Mesenteric fat pad (tissue), 1 donor: ENCODE measurements around the gene ARR3. TPM values are rescaled to one million over a fixed set of nuclear protein-coding genes. Genes with fewer than 3 reads are reported as not detected.
"Not testable (repeated sequence)": the region's sequence is repeated elsewhere in the genome, so short reads cannot be mapped to it uniquely, and the experiment has no call there.

Source experiments
- DNase-seq: peaks from one replicate; pipeline ENCODE4 v3.0.0-alpha.2; 2020; ENCODE audit warnings: low spot score
- total RNA-seq: library from RNA; stranded (reverse); fragmentation: NEBNext Ultra II Directional; extraction: Animal tissue kit (Norgen Biotek cat#: 25700); gene quantifications from one replicate; pipeline ENCODE4 v1.2.1, GENCODE V29; 2021
- donor health status: DM: yes; HTN: yes; CAD: no.

Gene ARR3
- total RNA-seq, 1 donor from 2014 or later, result not detected

DNA sequence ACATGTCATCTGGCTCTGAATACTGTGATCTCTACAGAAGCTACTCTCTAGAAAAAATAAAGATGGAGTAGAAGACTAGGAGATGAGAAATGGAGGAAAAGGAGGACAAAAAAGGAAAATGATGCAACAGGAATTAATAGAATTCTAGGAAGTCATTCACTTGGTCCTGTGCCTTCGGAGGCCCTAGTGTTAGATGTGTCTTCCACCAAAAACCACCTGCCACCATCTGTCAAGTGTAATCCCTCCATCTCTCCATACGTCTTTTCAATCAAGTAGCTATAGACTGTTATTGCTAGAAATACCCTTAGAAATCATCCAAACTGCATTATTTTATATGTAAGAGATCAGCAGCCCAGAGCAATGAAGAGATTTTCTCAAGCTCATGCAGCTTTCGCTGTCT is 10.9 kb downstream of the ARR3 start:
- no peak for DNase-seq

DNA sequence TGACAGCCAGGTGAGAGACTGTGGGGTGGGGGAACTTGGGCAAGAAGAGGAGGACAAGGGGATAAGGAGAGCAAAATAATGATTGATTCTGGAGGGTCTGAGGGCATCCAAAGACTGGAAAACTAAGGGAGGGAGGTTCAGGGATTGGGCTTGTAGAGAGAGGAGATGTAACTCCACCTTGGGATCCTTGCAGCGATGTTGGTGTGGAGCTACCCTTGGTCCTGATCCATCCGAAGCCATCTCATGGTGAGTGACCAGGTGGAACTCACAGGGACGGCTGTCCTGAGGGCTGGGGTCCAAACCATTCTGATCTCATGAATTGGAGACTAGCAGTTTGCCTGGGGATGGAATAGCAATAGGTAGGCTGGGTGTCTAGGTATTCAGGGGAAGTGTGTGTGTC is 12.4 kb downstream of the ARR3 start:
- no peak for DNase-seq

DNA sequence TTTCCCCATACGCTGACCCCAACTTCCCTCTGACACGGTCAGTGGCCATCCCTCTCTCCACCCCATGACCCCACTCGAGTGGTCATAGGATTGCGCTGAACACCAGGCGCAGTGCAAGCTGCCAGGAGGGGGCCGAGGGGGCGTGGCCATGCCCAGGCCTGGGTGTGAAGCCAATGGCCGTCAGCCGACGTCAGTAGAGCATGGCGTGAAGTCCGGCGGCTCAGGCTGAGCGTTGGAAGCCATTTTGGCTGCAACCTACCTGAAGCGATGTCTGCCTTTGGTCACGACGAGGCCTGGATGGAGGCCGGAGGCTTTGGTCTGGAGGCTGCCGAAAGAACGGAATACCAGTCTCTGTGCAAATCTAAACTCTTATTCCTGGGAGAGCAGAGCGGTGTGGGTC is 13.8 kb downstream of the ARR3 start, which contains the start of gene RAB41:
Gene RAB41, plus strand, starts transcription at position 222 of the 400 bp plus-strand sequence. Its CDS starts 46 bp downstream, at position 268.
- no peak for DNase-seq

DNA sequence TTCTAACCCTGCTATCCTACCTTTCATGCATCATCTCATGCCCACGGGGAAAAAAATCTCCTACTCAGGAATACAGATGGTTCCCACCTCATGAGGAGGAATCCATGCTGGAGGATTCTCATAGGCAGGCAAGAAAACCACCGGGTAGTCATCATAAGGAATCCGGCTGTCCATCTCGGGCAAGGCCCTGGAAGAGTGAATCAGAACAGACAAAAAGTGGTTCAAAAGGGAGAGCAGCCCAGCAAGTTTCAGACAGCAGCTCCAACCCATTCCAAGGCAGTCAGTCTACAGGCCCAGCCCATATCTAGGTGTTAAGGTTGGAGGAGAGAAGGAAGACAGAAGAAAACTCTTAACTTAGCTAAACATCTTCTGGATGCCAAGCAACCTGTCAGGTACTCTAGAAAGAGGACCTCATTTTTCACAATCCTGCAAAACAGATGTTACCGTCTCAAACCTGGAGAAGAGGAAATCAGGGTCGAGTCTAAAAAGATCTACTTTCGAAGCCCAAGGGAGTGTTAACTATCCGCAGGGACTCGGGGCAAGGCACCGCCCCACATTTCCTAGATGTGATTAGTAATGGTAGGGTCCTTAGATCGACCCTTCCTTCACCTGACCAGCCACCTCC is 21.1 kb downstream of the ARR3 start:
- DNase-seq, result no peak

DNA sequence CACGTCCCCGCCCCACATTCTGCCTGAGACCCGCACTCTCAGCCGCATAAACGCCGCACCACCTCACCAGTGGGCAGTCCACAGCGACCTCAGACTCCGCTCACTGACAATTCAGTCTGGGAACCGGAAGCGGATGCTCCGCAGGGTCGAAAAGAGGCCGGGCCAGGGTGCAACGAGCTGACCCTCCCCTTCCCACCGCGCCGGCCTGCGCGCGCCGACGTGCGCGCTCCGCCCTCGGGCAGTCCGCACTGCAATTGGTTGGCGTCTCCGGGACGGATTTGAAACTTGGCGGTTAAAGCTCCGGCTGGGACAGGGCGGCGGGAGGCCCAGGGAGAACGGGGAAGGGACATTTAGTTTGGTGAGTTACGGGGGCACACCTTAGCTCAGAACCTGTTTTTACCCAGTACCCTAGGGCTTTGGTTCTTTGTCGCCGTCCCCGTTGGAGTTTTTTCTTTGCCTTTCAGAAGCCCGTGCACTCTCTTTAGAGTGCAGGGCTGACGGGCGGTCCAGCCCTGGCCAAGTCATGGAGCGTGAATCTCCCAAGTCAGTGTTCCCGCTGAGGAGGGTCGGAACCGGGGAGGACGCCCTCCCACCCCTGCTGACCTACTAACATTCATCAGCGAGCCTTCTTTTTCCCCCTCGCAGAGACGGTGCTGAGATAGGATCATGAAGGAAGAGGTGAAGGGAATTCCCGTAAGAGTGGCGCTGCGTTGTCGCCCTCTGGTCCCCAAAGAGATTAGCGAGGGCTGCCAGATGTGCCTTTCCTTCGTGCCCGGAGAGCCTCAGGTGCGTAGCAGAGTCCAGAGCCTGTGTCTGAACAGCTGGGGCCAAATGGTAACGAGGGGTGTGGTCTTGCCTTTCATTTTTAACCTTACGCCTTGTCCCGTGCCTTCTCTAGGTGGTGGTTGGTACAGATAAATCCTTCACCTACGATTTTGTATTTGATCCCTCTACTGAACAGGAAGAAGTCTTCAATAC is 21.9 kb downstream of the ARR3 start, which contains the start of the genes KIF4A and PDZD11:
Gene KIF4A, plus strand, starts transcription at position 312 of the 978 bp plus-strand sequence. Its CDS starts 355 bp downstream, at position 667.
Gene PDZD11, minus strand, starts transcription at position 135 of the 978 bp plus-strand sequence. CDS start 586 bp downstream, outside the sequence.
- peak; percentile 93 for DNase-seq

DNA sequence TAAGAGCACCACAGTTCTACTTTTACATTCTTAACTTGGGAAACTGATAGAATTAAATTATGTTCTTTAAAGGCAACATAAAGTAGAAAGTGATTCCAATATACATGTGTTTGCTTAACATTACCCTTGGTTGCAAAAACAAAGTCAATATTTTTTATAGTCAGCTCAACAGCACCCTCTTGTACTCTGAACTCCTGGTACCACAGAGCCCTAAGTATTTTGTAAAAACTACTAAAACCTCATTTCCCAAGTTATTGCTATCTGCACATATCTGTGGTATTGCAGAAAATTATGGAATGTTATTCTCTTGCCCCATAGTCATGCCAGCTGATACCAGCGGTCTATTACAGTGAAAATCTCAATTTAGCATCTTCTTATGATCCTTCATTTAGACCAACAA is 24.7 kb downstream of the ARR3 start:
- no peak for DNase-seq

DNA sequence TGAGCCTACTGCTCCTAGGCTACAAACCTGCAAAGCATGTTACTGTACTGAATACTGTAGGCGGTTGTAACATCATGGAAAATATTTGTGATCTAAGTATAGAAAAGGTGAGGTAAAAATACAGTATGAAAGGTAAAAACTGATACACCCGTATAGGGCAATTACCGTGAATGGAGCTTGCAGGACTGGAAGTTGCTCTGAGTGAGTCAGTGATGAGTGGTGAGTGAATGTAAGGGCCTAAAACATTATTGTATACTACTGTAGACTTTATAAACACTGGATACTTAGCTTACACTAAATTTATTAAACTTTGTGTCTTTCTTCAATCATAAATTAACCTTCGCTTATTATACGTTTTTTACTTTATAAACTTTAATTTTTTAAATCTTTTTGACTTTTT is 25.5 kb downstream of the ARR3 start:
- no peak for DNase-seq

DNA sequence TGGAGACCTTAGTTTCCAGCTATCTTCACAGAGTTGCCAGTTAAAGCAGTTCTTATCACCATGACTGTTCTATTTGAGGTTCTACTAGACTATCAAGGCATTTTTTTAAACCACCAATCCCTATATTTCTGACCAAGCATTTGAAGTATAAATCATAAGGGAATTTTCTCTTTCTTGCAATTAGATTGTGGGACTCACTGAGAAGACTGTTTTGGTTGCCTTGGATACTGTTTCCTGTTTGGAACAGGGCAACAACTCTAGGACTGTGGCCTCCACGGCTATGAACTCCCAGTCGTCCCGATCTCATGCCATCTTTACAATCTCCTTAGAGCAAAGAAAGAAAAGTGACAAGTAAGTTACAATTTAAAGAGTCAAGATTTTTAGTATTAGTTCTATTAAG is 33.6 kb downstream of the ARR3 start:
- no peak for DNase-seq

DNA sequence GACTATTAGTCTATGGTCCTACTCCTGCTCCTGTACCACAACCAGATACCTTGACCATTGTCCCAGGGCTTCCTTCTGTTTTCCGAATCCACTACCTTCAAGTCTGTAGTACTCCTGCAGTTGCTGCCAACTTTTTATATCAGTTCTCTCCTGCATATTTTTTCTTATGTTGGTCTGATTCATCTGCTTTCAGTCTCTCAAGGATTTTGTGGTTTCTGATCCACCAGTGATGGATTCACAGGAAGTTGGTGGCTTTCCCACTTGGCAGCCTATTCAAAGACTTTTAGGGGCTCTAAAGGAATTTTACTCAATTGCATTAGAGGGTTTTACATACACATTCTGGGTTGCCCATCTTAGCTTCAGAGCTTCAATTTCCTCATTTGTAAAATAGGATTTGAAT is 45.4 kb downstream of the ARR3 start:
- no peak for DNase-seq

DNA sequence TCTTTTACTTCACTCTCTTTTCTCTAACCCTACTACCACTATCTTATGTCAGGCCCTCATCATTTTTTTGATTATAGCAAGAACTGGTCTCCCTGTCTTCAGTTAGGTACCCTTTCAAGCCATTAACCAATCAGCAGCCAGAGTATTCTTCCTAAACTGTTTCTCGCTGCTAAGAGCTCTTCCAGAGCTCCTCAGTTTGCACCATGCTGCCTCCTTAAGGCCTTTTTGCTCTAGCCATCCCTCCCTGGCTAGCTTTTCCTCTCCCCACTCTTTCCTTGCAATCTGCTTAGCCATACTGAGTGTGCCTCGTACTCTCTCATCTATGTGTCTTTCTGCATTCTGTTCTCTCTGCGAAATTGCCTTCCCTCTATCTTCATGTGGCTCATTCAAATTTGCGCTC is 54.6 kb downstream of the ARR3 start:
- no peak for DNase-seq

DNA sequence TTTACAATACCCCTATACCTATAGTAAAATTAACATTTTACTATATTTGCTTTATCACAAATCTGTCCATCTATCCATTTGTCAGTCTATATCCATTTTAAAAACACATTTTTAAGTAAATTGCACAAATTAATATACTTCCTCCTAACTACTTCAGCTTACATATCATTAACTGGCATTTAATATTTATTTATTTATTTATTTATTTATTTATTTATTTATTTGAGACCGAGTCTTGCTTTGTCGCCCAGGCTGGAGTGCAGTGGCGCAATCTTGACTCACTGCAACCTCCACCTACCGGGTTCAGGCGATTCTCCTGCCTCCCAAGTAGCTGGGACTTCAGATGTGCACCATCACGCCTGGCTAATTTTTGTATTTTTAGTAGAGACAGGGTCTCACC is 55.5 kb downstream of the ARR3 start:
- DNase-seq, result not testable (repeated sequence)

DNA sequence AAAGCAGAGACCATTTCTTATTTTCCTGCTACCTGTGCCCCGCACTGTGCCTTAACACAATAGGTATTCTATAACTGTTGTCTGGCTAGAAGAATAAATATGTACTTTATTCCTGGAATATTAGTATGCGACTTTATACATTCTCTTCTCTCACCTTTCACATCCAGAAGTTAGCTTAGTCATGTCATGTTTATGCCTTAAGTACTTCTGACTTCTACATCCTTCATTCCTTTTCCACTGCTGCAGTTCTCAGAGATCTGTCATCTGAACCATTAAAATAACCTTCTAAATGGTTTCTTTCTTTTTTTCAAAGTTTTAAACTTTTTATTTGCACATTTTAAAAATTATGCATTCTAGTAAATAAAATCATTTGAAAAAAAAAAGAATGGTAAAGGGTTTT is 56.2 kb downstream of the ARR3 start:
- no peak for DNase-seq

DNA sequence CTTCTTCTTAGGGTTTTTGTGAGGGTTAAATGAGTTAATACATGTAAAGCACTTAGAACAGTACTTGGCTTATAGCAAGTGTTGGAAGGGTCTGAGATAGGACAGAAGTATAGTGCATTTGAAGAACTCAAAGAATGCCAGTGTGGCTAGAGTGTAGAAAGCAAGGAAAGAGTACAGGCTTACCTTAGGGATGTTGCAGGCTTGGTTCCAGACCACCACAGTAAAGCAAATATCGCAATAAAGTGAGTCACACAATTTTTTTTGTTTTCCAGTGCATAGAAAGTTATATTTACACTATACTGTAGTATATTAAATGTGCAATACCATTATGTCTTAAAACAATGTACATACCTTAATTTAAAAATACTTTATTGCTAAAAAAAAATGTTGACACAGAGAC is 63.0 kb downstream of the ARR3 start:
- DNase-seq, result no peak

Other genes starting within 250 kb of the ARR3 start
- not detected for gene AWAT2, start 218.4 kb upstream of the ARR3 start, total RNA-seq
- not detected for gene OTUD6A, start 205.9 kb upstream of the ARR3 start, total RNA-seq
- 30.4 TPM for gene IGBP1, start 134.9 kb upstream of the ARR3 start, total RNA-seq
- not detected for gene DGAT2L6, start 90.9 kb upstream of the ARR3 start, total RNA-seq
- not detected for gene AWAT1, start 33.7 kb upstream of the ARR3 start, total RNA-seq
- gene P2RY4, start 8.1 kb upstream of the ARR3 start, total RNA-seq, result 0.42 TPM
- gene RAB41, start 13.8 kb downstream of the ARR3 start, total RNA-seq, result not detected
- 31.1 TPM for gene PDZD11, start 21.6 kb downstream of the ARR3 start, total RNA-seq
- 0.13 TPM for gene KIF4A, start 21.8 kb downstream of the ARR3 start, total RNA-seq
- not detected for gene GDPD2, start 155.0 kb downstream of the ARR3 start, total RNA-seq
- 4.6 TPM for gene DLG3, start 176.5 kb downstream of the ARR3 start, total RNA-seq